HCT116 (cell line): ENCODE data around the gene NKX2-2. TPM values are rescaled to one million over a fixed set of nuclear protein-coding genes. Genes with fewer than 3 reads are reported as not detected.

Source experiments
- ATAC-seq: fragments of 200-7000 bp; cut with Tn5 transposase; 2 replicates; pipeline ENCODE4 v1.9.1; 2020; ENCODE audit warnings: mild to moderate bottlenecking, moderate library complexity
- BruUV-seq: library from RNA; stranded (reverse); fragments of 400-500 nt; replicated peaks from 2 replicates; lab custom pipeline; 2021; lab: Mats Ljungman, UMichigan
- CTCF ChIA-PET: fragments of 300-600 bp; sonication (Branson Sonifier 250); formaldehyde crosslinking; loops from one replicate; lab custom pipeline; 2021; ENCODE audit warnings: antibody characterized with exemption; lab: Charles Lee
- POLR2A ChIA-PET: fragments of 300-600, 350-600 bp; sonication (Branson Sonifier 250); formaldehyde crosslinking; loops from one replicate; lab custom pipeline; 2021; ENCODE audit warnings: antibody characterized with exemption; lab: Charles Lee
- RAD21 ChIA-PET, 2 experiments: fragments of 300-600 bp; sonication (Branson Sonifier 250); formaldehyde crosslinking; loops; one replicate each; lab custom pipeline; 2023; ENCODE audit warnings: low total read pairs in 2 of 2; ENCODE audit not compliant: uncharacterized antibody in 2 of 2, unreplicated experiment in 2 of 2, low non-redundant PET in 1 of 2; lab: Charles Lee
- DNase-seq: peaks from one replicate; pipeline ENCODE4 v3.0.0-alpha.2; 2010; ENCODE audit warnings: low read depth, low spot score
- H2AFZ ChIP-seq: fragments of 200-600 bp; shearing (Covaris generic), sonication (generic); 2 replicates; pipeline ENCODE4 v1.6.1; 2017; ENCODE audit warnings: low read depth, mixed run types, mixed read lengths, antibody characterized with exemption, low read length; ENCODE audit not compliant: poor library complexity, severe bottlenecking
- H3K27ac ChIP-seq: 2 replicates; pipeline ENCODE4 v1.5.1; 2012; ENCODE audit warnings: low read depth, low read length
- H3K27me3 ChIP-seq: fragments of 200-600 bp; sonication (generic); 2 replicates; pipeline ENCODE4 v1.6.1; 2016; ENCODE audit warnings: mixed run types, low read length, mixed read lengths; ENCODE audit not compliant: insufficient read depth
- H3K36me3 ChIP-seq, 2 experiments: fragments of 200-500 bp in 1 of 2; fragments of 200-600 bp in 1 of 2; sonication (Bioruptor generic) in 1 of 2; sonication (generic) in 1 of 2; 2 replicates each; pipeline versions ENCODE4 v1.5.1 to v1.6.1; 2014 to 2016; ENCODE audit warnings: low read length in 2 of 2, inconsistent platforms in 1 of 2, mixed read lengths in 1 of 2, mixed run types in 1 of 2; ENCODE audit not compliant: insufficient read depth in 2 of 2, control insufficient read depth in 1 of 2
- H3K4me1 ChIP-seq, 2 experiments: fragments of 200-600 bp in 1 of 2; sonication (generic) in 1 of 2; 2 replicates each; pipeline versions ENCODE4 v1.5.1 to v1.6.1; 2012 to 2017; ENCODE audit warnings: low read length in 2 of 2, inconsistent platforms in 1 of 2, mild to moderate bottlenecking in 1 of 2, mixed read lengths in 1 of 2, mixed run types in 1 of 2, moderate library complexity in 1 of 2; ENCODE audit not compliant: insufficient read depth in 2 of 2, control insufficient read depth in 1 of 2
- H3K4me2 ChIP-seq: fragments of 200-600 bp; sonication (generic); 2 replicates; pipeline ENCODE4 v1.6.1; 2017; ENCODE audit warnings: mixed run types, low read length, mixed read lengths
- H3K4me3 ChIP-seq, 2 experiments: fragments of 200-600 bp in 1 of 2; sonication (generic) in 1 of 2; replicated peaks in 1 of 2; 2 replicates each; pipeline ENCODE4 v1.5.1; 2011 to 2016; ENCODE audit warnings: low read length in 2 of 2, control low read depth in 1 of 2, low read depth in 1 of 2, mild to moderate bottlenecking in 1 of 2, mixed read lengths in 1 of 2, mixed run types in 1 of 2
- H3K79me2 ChIP-seq: fragments of 200-600 bp; sonication (generic); 2 replicates; pipeline ENCODE4 v1.6.1; 2017; ENCODE audit warnings: mild to moderate bottlenecking, mixed run types, low read length, moderate library complexity, mixed read lengths; ENCODE audit not compliant: insufficient read depth
- H3K9ac ChIP-seq: fragments of 200-600 bp; sonication (generic); 2 replicates; pipeline ENCODE4 v1.6.1; 2016; ENCODE audit warnings: low read length, mixed read lengths
- H3K9me2 ChIP-seq: fragments of 200-600 bp; sonication (generic), shearing (Covaris generic); 2 replicates; pipeline ENCODE4 v1.6.1; 2017; ENCODE audit warnings: mixed run types, mild to moderate bottlenecking, moderate library complexity; ENCODE audit not compliant: insufficient read depth
- H3K9me3 ChIP-seq, 2 experiments: fragments of 200-500 bp in 1 of 2; fragments of 200-600 bp in 1 of 2; sonication (Bioruptor generic) in 1 of 2; sonication (generic) in 1 of 2; 2 replicates each; pipeline ENCODE4 v1.6.1; 2014 to 2017; ENCODE audit warnings: low read length in 2 of 2, mixed read lengths in 2 of 2, inconsistent platforms in 1 of 2, low read depth in 1 of 2, mild to moderate bottlenecking in 1 of 2, mixed run types in 1 of 2, moderate library complexity in 1 of 2; ENCODE audit not compliant: control insufficient read depth in 1 of 2, insufficient read depth in 1 of 2
- H4K20me1 ChIP-seq: fragments of 200-600 bp; sonication (generic), shearing (Covaris generic); 2 replicates; pipeline ENCODE4 v1.6.1; 2017; ENCODE audit warnings: mixed run types, mild to moderate bottlenecking, moderate library complexity; ENCODE audit not compliant: insufficient read depth
- EGR1 ChIP-seq: IDR thresholded peaks from 2 replicates; pipeline ENCODE4 v1.6.1; 2012; ENCODE audit warnings: low read depth
- POLR2A ChIP-seq: IDR thresholded peaks from 2 replicates; pipeline ENCODE4 v1.7.0; 2011; ENCODE audit warnings: borderline replicate concordance; ENCODE audit not compliant: insufficient read depth, insufficient read length; ENCODE audit errors: extremely low read depth
- SP1 ChIP-seq: IDR thresholded peaks from 2 replicates; pipeline ENCODE4 v1.6.1; 2012; ENCODE audit warnings: low read depth
- YY1 ChIP-seq: IDR thresholded peaks from 2 replicates; pipeline ENCODE4 v1.6.1; 2011; ENCODE audit warnings: low read length, low read depth, moderate library complexity, mild to moderate bottlenecking; ENCODE audit not compliant: insufficient replicate concordance; ENCODE audit errors: extremely low read depth
- ZBTB33 ChIP-seq: IDR thresholded peaks from 2 replicates; pipeline ENCODE4 v1.6.1; 2011; ENCODE audit warnings: mild to moderate bottlenecking, low read length, moderate library complexity; ENCODE audit not compliant: insufficient replicate concordance; ENCODE audit errors: extremely low read depth
- intact Hi-C: fragments of 100-400 bp; cut with micrococcal nuclease; formaldehyde crosslinking; loops from 2 replicates; pipeline ENCODE4 v1.10.0; 2022
- total RNA-seq: library from RNA; stranded (reverse); gene quantifications from one replicate; pipeline ENCODE4 v1.2.1, GENCODE V29; 2021; ENCODE audit not compliant: unreplicated experiment
- TF ChIP-seq, protein P1 (sequence below): IDR thresholded peaks from 2 replicates; pipeline ENCODE4 v1.6.1; 2012
- TF ChIP-seq, protein P2 (sequence below): IDR thresholded peaks from 2 replicates; pipeline ENCODE4 v1.6.1; 2012

Gene NKX2-2
- total RNA-seq, 1 experiment from 2014 or later = not detected

GRCh38 chr20:21554376-21554890 is 40.6 kb upstream of the NKX2-2 start:
- H3K4me1 ChIP-seq = no peaks in the 10 kb centered on the region
- H3K36me3 ChIP-seq = no peaks in the 10 kb centered on the region
- H3K27me3 ChIP-seq = peaks cover 48% of the 10 kb centered on the region
- H3K4me3 ChIP-seq = no peak overlapping the region
- ATAC-seq (no peak), DNase-seq (no peak)
- CTCF ChIA-PET = no interaction called here
- RAD21 ChIA-PET = no interaction called here
- H3K4me2 ChIP-seq = no peak overlapping the region
- H3K27ac ChIP-seq = no peak overlapping the region
- no peak for TF ChIP-seq SP1
- no peak overlapping the region for H3K9ac ChIP-seq
- H3K9me2 ChIP-seq = no peaks in the 10 kb centered on the region
- H3K9me3 ChIP-seq = no peaks in the 10 kb centered on the region
- intact Hi-C loops = no loop called here
- no peaks in the 10 kb centered on the region for H4K20me1 ChIP-seq
- no peaks in the 10 kb centered on the region for H3K79me2 ChIP-seq
- BruUV-seq = no TSS peak
- POLR2A ChIA-PET = no interaction called here
- H2AFZ ChIP-seq = no peak overlapping the region

DNA sequence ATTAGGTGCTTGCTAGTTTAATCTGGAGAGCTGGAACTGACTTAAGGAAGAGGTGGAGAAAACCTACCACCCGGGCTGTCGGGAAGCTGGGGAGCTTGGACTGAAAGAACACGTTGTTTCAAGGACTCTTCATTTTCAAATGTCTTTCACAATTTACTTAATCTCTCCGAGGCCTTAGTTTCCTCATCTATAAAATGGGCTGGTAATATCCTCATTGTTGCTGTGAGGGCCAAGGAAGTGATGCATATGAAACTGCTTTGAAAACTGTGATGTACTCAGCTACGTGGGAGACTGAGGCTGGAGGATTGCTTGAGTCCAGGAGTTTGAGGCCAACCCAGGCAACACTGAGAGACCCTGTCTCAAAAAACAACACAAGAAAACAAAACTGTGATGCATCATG is 36.7 kb upstream of the NKX2-2 start:
- RAD21 ChIA-PET = no interaction called here
- Histone ChIP-seq H3K4me3 (no peak overlapping the region), H3K27ac (no peak overlapping the region)
- TF ChIP-seq, protein P1, sequence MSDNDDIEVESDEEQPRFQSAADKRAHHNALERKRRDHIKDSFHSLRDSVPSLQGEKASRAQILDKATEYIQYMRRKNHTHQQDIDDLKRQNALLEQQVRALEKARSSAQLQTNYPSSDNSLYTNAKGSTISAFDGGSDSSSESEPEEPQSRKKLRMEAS = no peak
- no peak for TF ChIP-seq EGR1
- TF ChIP-seq YY1 = no peak
- TF ChIP-seq ZBTB33 = no peak
- TF ChIP-seq POLR2A = no peak
- no peak for TF ChIP-seq SP1
- TF ChIP-seq, protein P2, sequence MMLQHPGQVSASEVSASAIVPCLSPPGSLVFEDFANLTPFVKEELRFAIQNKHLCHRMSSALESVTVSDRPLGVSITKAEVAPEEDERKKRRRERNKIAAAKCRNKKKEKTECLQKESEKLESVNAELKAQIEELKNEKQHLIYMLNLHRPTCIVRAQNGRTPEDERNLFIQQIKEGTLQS = no peak
- TF ChIP-seq, all 23 proteins: peak for 0
- no peak overlapping the region for H2AFZ ChIP-seq
- H3K9me3 ChIP-seq = no peaks in the 10 kb centered on the region
- no peaks in the 10 kb centered on the region for H3K79me2 ChIP-seq
- BruUV-seq = no TSS peak
- no peaks in the 10 kb centered on the region for H3K36me3 ChIP-seq
- no peaks in the 10 kb centered on the region for H3K4me1 ChIP-seq
- ChIA-PET CTCF (no interaction called here), POLR2A (no interaction called here)
- DNase-seq (no peak), ATAC-seq (no peak)
- H3K9ac ChIP-seq = no peak overlapping the region
- peaks cover 27% of the 10 kb centered on the region for H3K27me3 ChIP-seq
- H3K9me2 ChIP-seq = no peaks in the 10 kb centered on the region
- no peaks in the 10 kb centered on the region for H4K20me1 ChIP-seq
- intact Hi-C loops = no loop called here
- H3K4me2 ChIP-seq = no peak overlapping the region
